ENCODE data around the gene CCDC194.
A peak's percentile ranks its signal among the peaks of the same experiment; 100 is the strongest.

DNA sequence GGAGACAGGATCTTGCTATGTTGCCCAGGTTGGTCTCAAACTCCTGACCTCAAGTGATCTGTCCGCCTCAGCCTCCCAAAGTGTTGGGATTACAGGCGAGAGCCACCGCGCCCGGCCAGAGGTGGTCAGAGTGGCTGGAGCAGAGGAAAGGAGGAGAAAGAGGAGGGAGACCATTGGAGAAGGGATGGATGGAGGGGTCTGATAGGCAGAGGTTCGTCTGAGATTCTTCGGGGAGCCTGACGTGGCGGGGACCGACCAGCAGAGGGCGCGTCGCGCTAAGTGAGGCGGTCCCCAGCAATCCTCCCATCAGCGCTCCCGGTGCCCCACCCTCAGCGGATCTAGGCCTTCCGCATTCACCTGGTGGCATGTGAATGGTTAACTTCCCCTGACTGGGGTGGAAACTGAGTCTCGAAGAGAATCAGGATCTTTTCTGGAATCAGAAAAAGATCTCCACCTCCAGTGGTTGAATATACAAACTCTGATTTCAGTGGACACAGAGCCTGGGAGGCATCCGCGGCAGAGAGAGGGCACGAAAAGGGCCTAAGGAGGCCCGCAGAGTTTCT is 47.8 kb downstream of the CCDC194 start:
- TF ChIP-seq, protein P1, sequence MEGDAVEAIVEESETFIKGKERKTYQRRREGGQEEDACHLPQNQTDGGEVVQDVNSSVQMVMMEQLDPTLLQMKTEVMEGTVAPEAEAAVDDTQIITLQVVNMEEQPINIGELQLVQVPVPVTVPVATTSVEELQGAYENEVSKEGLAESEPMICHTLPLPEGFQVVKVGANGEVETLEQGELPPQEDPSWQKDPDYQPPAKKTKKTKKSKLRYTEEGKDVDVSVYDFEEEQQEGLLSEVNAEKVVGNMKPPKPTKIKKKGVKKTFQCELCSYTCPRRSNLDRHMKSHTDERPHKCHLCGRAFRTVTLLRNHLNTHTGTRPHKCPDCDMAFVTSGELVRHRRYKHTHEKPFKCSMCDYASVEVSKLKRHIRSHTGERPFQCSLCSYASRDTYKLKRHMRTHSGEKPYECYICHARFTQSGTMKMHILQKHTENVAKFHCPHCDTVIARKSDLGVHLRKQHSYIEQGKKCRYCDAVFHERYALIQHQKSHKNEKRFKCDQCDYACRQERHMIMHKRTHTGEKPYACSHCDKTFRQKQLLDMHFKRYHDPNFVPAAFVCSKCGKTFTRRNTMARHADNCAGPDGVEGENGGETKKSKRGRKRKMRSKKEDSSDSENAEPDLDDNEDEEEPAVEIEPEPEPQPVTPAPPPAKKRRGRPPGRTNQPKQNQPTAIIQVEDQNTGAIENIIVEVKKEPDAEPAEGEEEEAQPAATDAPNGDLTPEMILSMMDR (IDR thresholded peaks at IDR 0.05; ENCODE audit: poor library complexity), result peak; percentile 79
- TF ChIP-seq EZH2 (IDR thresholded peaks at IDR 0.05; ENCODE audit: borderline replicate concordance) (no peak), EZH2phosphoT487 (IDR thresholded peaks at IDR 0.05; ENCODE audit: low read depth, severe bottlenecking, unreplicated experiment) (no peak)
